Measurements from ENCODE around the gene MYL4. TPM values are rescaled to one million over a fixed set of nuclear protein-coding genes. Genes with fewer than 3 reads are reported as not detected.

MYL4 gene
- total RNA-seq, 1 donor from 2014 or later, result not detected

GRCh38 chr17:47225436-47225858 lies 16.3 kb downstream of the MYL4 start:
- Histone ChIP-seq H3K4me3 (no peak overlapping the region), H3K27me3 (no peaks in the 10 kb centered on the region), H3K27ac (peak overlapping the region; percentile 83), H3K9me3 (no peaks in the 10 kb centered on the region), H3K36me3 (no peaks in the 10 kb centered on the region), H3K4me1 (peaks cover 31% of the 10 kb centered on the region)
- TF ChIP-seq POLR2A (IDR thresholded peaks at IDR 0.05) (no peak), POLR2AphosphoS5 (IDR thresholded peaks at IDR 0.05; ENCODE audit: insufficient read depth in 1 of 2, low read depth in 1 of 2) (peak; percentile 27 to 82), CTCF (IDR thresholded peaks at IDR 0.05) (no peak)
- no peak for DNase-seq (ENCODE audit: extremely low spot score in 2 of 2)
- intact Hi-C loops (cut with DNase I), result no loop called here

GRCh38 chr17:47225911-47226688 lies 17.0 kb downstream of the MYL4 start:
- TF ChIP-seq CTCF (IDR thresholded peaks at IDR 0.05) (no peak), POLR2AphosphoS5 (IDR thresholded peaks at IDR 0.05; ENCODE audit: insufficient read depth in 1 of 2, low read depth in 1 of 2) (no peak), POLR2A (IDR thresholded peaks at IDR 0.05) (no peak)
- intact Hi-C loops (cut with DNase I), result no loop called here
- DNase-seq (ENCODE audit: extremely low spot score in 2 of 2), result no peak
- Histone ChIP-seq H3K9me3 (no peaks in the 10 kb centered on the region), H3K4me3 (no peak overlapping the region), H3K27me3 (no peaks in the 10 kb centered on the region), H3K36me3 (no peaks in the 10 kb centered on the region), H3K27ac (peak overlapping the region; percentile 83), H3K4me1 (peaks cover 31% of the 10 kb centered on the region)

- TF ChIP-seq POLR2A (IDR thresholded peaks at IDR 0.05) (no peak), POLR2AphosphoS5 (IDR thresholded peaks at IDR 0.05; ENCODE audit: insufficient read depth in 1 of 2, low read depth in 1 of 2) (no peak), CTCF (IDR thresholded peaks at IDR 0.05) (no peak)
- no peaks in the 10 kb centered on the region for H3K27me3 ChIP-seq
- peaks cover 30% of the 10 kb centered on the region for H3K4me1 ChIP-seq
- H3K27ac ChIP-seq, result peak overlapping the region; percentile 10
- no peak overlapping the region for H3K4me3 ChIP-seq
- H3K36me3 ChIP-seq, result no peaks in the 10 kb centered on the region
- no peak for DNase-seq (ENCODE audit: extremely low spot score in 2 of 2)
- no peaks in the 10 kb centered on the region for H3K9me3 ChIP-seq
- intact Hi-C loops (cut with DNase I), result loop anchor here (2.0 kb wide), 1 partner anchor 89 kb away; no protein-coding TSS in a partner anchor
These were observed 18.7 kb downstream of the MYL4 start for GRCh38 chr17:47227862-47228261.

GRCh38 chr17:47229535-47230443 lies 20.6 kb downstream of the MYL4 start:
- Histone ChIP-seq H3K9me3 (no peaks in the 10 kb centered on the region), H3K36me3 (no peaks in the 10 kb centered on the region), H3K27me3 (no peaks in the 10 kb centered on the region), H3K4me3 (peak overlapping the region; percentile 26 to 28), H3K27ac (peak overlapping the region; percentile 45), H3K4me1 (peaks cover 17% of the 10 kb centered on the region)
- TF ChIP-seq POLR2A (IDR thresholded peaks at IDR 0.05) (no peak), POLR2AphosphoS5 (IDR thresholded peaks at IDR 0.05; ENCODE audit: insufficient read depth in 1 of 2, low read depth in 1 of 2) (peak; percentile 30 to 85), CTCF (IDR thresholded peaks at IDR 0.05) (peak; percentile 90 to 98 (median 98))
- intact Hi-C loops (cut with DNase I), result loop anchor here (2.0 kb wide), 1 partner anchor 87 kb away; no protein-coding TSS in a partner anchor
- peak in 1 of 2 donors; percentile 96 for DNase-seq (ENCODE audit: extremely low spot score in 2 of 2)
